Right atrium auricular region (tissue), 2 donors: Measurements from ENCODE around the gene BNIP3. TPM values are rescaled to one million over a fixed set of nuclear protein-coding genes. Genes with fewer than 3 reads are reported as not detected.
A peak's percentile ranks its signal among the peaks of the same experiment; 100 is the strongest.

Source experiments
- DNase-seq: peaks from one replicate; pipeline ENCODE4 v3.0.0-alpha.2; 2019; ENCODE audit warnings: low spot score
- H3K27ac ChIP-seq, 2 donors: fragments of 200-600 bp; sonication (generic); 1 replicate in 1 of 2; 2 replicates in 1 of 2; pipeline ENCODE4 v1.5.1; 2016 to 2019
- H3K27me3 ChIP-seq, 2 donors: fragments of 200-600 bp; sonication (generic); one replicate each; pipeline versions ENCODE4 v1.5.1 to v1.6.0; 2017 to 2019
- H3K36me3 ChIP-seq: fragments of 200-600 bp; sonication (generic); one replicate; pipeline ENCODE4 v1.5.1; 2016
- H3K4me1 ChIP-seq, 2 donors: fragments of 200-600 bp; sonication (generic); one replicate each; pipeline versions ENCODE4 v1.5.1 to v1.6.0; 2017 to 2019
- H3K4me3 ChIP-seq, 2 donors: fragments of 200-600 bp; sonication (generic); 1 replicate in 1 of 2; 2 replicates in 1 of 2; pipeline ENCODE4 v1.5.1; 2017 to 2019; ENCODE audit warnings: mild to moderate bottlenecking in 1 of 2, moderate library complexity in 1 of 2
- H3K9me3 ChIP-seq, 2 donors: fragments of 200-600 bp; sonication (generic); one replicate each; pipeline ENCODE4 v1.5.1; 2019
- CTCF ChIP-seq, 2 donors: fragments of 200-600 bp; sonication (generic); IDR thresholded peaks; one replicate each; pipeline ENCODE4 v1.5.1; 2019; ENCODE audit warnings: antibody characterized with exemption in 2 of 2
- total RNA-seq, 2 donors: library from RNA; depleted of rRNA; stranded (reverse); fragments of >200 nt; gene quantifications; one replicate each; pipeline ENCODE4 v1.1.0, GENCODE V29; 2016

BNIP3 gene
- total RNA-seq, 2 donors from 2014 or later = 187 to 189 TPM

GRCh38 chr10:131975796-131976195, 5.9 kb downstream of the BNIP3 start:
- no peak overlapping the region for H3K4me3 ChIP-seq
- peaks cover 15% of the 10 kb centered on the region for H3K36me3 ChIP-seq
- no peaks in the 10 kb centered on the region for H3K27me3 ChIP-seq
- peak overlapping the region in 1 of 2 donors; percentile 30 for H3K27ac ChIP-seq
- H3K4me1 ChIP-seq = peaks cover 0 to 65% of the 10 kb centered on the region in 2 donors
- no peak for TF ChIP-seq CTCF (IDR thresholded peaks at IDR 0.05)
- no peak for DNase-seq
- no peaks in the 10 kb centered on the region for H3K9me3 ChIP-seq

- DNase-seq = no peak
- Histone ChIP-seq H3K36me3 (peaks cover 23% of the 10 kb centered on the region), H3K9me3 (no peaks in the 10 kb centered on the region), H3K27ac (peak overlapping the region in 1 of 2 donors; percentile 30), H3K4me1 (peaks cover 0 to 57% of the 10 kb centered on the region in 2 donors), H3K27me3 (no peaks in the 10 kb centered on the region), H3K4me3 (no peak overlapping the region)
- TF ChIP-seq CTCF (IDR thresholded peaks at IDR 0.05) = no peak
Measured at GRCh38 chr10:131975003-131975402, 6.7 kb downstream of the BNIP3 start.

- no peak for DNase-seq
- H3K27me3 ChIP-seq = no peaks in the 10 kb centered on the region
- H3K4me3 ChIP-seq = no peak overlapping the region
- no peaks in the 10 kb centered on the region for H3K9me3 ChIP-seq
- TF ChIP-seq CTCF (IDR thresholded peaks at IDR 0.05) = no peak
- H3K36me3 ChIP-seq = peaks cover 31% of the 10 kb centered on the region
- H3K4me1 ChIP-seq = peaks cover 0 to 49% of the 10 kb centered on the region in 2 donors
- H3K27ac ChIP-seq = peak overlapping the region; percentile 22 to 26
Measured at GRCh38 chr10:131974034-131974817, 7.5 kb downstream of the BNIP3 start.

GRCh38 chr10:131973160-131973951, 8.4 kb downstream of the BNIP3 start:
- no peak for TF ChIP-seq CTCF (IDR thresholded peaks at IDR 0.05)
- no peaks in the 10 kb centered on the region for H3K27me3 ChIP-seq
- no peak for DNase-seq
- no peaks in the 10 kb centered on the region for H3K9me3 ChIP-seq
- peak overlapping the region; percentile 22 to 39 for H3K27ac ChIP-seq
- peak overlapping the region in 1 of 2 donors; percentile 1 for H3K4me3 ChIP-seq
- H3K36me3 ChIP-seq = peaks cover 39% of the 10 kb centered on the region
- peaks cover 0 to 43% of the 10 kb centered on the region in 2 donors for H3K4me1 ChIP-seq

- peak overlapping the region in 1 of 2 donors; percentile 1 for H3K4me3 ChIP-seq
- H3K4me1 ChIP-seq = peaks cover 0 to 43% of the 10 kb centered on the region in 2 donors
- H3K36me3 ChIP-seq = peaks cover 39% of the 10 kb centered on the region
- DNase-seq = no peak
- H3K27me3 ChIP-seq = no peaks in the 10 kb centered on the region
- TF ChIP-seq CTCF (IDR thresholded peaks at IDR 0.05) = no peak
- peak overlapping the region; percentile 11 to 39 for H3K27ac ChIP-seq
- no peaks in the 10 kb centered on the region for H3K9me3 ChIP-seq
Measured at GRCh38 chr10:131972474-131973071, 9.2 kb downstream of the BNIP3 start.
